ENCODE data around the gene ZGPAT.

GRCh38 chr20:63781181-63781580 is 73.3 kb downstream of the ZGPAT start:
- TF ChIP-seq CTCF (IDR thresholded peaks at IDR 0.05) (no peak), POLR2A (IDR thresholded peaks at IDR 0.05) (no peak)

All from upper lobe of left lung (tissue), 4 donors.